Coronary artery (tissue), 2 donors: ENCODE results near the gene PER2.

Experiments used
- DNase-seq: peaks from one replicate; pipeline ENCODE4 v3.0.0-alpha.2; 2017; ENCODE audit warnings: low spot score
- H3K27ac ChIP-seq, 2 donors: fragments of 200-600 bp; sonication (generic); one replicate each; pipeline ENCODE4 v1.5.1; 2016 to 2019
- H3K4me3 ChIP-seq: fragments of 200-600 bp; sonication (generic); 2 replicates; pipeline ENCODE4 v1.5.1; 2016; ENCODE audit warnings: mild to moderate bottlenecking, moderate library complexity
- CTCF ChIP-seq: fragments of 200-600 bp; sonication (generic); IDR thresholded peaks from one replicate; pipeline ENCODE4 v1.5.1; 2019; ENCODE audit warnings: antibody characterized with exemption

PER2 gene

GRCh38 chr2:238308177-238308576 is 19.8 kb upstream of the PER2 start:
- no peak for DNase-seq
- TF ChIP-seq CTCF = no peak
- H3K27ac ChIP-seq = no peak overlapping the region
- no peak overlapping the region for H3K4me3 ChIP-seq

- no peak for TF ChIP-seq CTCF
- DNase-seq = no peak
- H3K27ac ChIP-seq = no peak overlapping the region
Observed at GRCh38 chr2:238306672-238306998, 18.2 kb upstream of the PER2 start.

GRCh38 chr2:238305965-238306671 is 17.7 kb upstream of the PER2 start:
- H3K27ac ChIP-seq = no peak overlapping the region
- no peak for DNase-seq
- TF ChIP-seq CTCF = no peak
- H3K4me3 ChIP-seq = no peak overlapping the region

More at GRCh38 chr2:238306672-238306998, 18.2 kb upstream of the PER2 start:
- H3K4me3 ChIP-seq = no peak overlapping the region

GRCh38 chr2:238305092-238305862 is 16.9 kb upstream of the PER2 start:
- TF ChIP-seq CTCF = no peak
- H3K27ac ChIP-seq = no peak overlapping the region
- DNase-seq = no peak
- no peak overlapping the region for H3K4me3 ChIP-seq

- no peak for TF ChIP-seq CTCF
- Histone ChIP-seq H3K27ac (no peak overlapping the region), H3K4me3 (no peak overlapping the region)
- DNase-seq = no peak
Observed at GRCh38 chr2:238304116-238304515, 15.7 kb upstream of the PER2 start.

GRCh38 chr2:238302751-238303150 is 14.3 kb upstream of the PER2 start:
- DNase-seq = no peak
- Histone ChIP-seq H3K27ac (no peak overlapping the region), H3K4me3 (no peak overlapping the region)

More at GRCh38 chr2:238302751-238303150, 14.3 kb upstream of the PER2 start:
- TF ChIP-seq CTCF = no peak
